SHP77 treated with DMSO at 0.1 percent for 48 hours (cell line): ENCODE results near the gene NKD1.

Experiments
- DNase-seq: peaks from one replicate; lab custom pipeline; 2025; lab: John Stamatoyannopoulos, UW

The NKD1 gene

GRCh38 chr16:50673496-50674275 lies 125.5 kb downstream of the NKD1 start:
- no peak for DNase-seq

- no peak for DNase-seq
These were observed 126.6 kb downstream of the NKD1 start for GRCh38 chr16:50674831-50675230.

GRCh38 chr16:50675686-50676610 lies 127.8 kb downstream of the NKD1 start:
- DNase-seq = no peak

- no peak for DNase-seq
These were observed 128.6 kb downstream of the NKD1 start for GRCh38 chr16:50676684-50677225.

- DNase-seq = no peak
These were observed 129.2 kb downstream of the NKD1 start for GRCh38 chr16:50677351-50677750.

GRCh38 chr16:50678531-50678930 lies 130.3 kb downstream of the NKD1 start:
- DNase-seq = no peak

GRCh38 chr16:50679266-50679665 lies 131.1 kb downstream of the NKD1 start:
- no peak for DNase-seq

GRCh38 chr16:50679676-50680555 lies 131.7 kb downstream of the NKD1 start:
- DNase-seq = no peak

- DNase-seq = no peak
These were observed 132.3 kb downstream of the NKD1 start for GRCh38 chr16:50680556-50680893.

- DNase-seq = no peak
These were observed 133.1 kb downstream of the NKD1 start, which contains the start of gene SNX20 for GRCh38 chr16:50681021-50681885. Gene SNX20 (minus strand): TSS chr16:50681312. CDS start chr16:50677526, 3,786 bp downstream.

GRCh38 chr16:50683689-50684374 lies 135.6 kb downstream of the NKD1 start:
- DNase-seq = no peak

- DNase-seq = no peak
These were observed 136.7 kb downstream of the NKD1 start for GRCh38 chr16:50684823-50685461.

- no peak for DNase-seq
These were observed 137.4 kb downstream of the NKD1 start for GRCh38 chr16:50685462-50686063.

GRCh38 chr16:50688083-50688482 lies 139.9 kb downstream of the NKD1 start:
- DNase-seq = no peak

- no peak for DNase-seq
These were observed 140.7 kb downstream of the NKD1 start for GRCh38 chr16:50688867-50689266.

GRCh38 chr16:50690177-50690576 lies 142.0 kb downstream of the NKD1 start:
- DNase-seq = no peak

GRCh38 chr16:50692644-50692998 lies 144.4 kb downstream of the NKD1 start:
- no peak for DNase-seq

- DNase-seq = no peak
These were observed 145.0 kb downstream of the NKD1 start, which contains the start of gene NOD2 for GRCh38 chr16:50692999-50693781. Gene NOD2 (plus strand): TSS chr16:50693606. CDS start chr16:50699496, 5,890 bp downstream.
